ENCODE results near the gene CDC42SE2.

GRCh38 chr5:131367219-131367860 lies 103.5 kb downstream of the CDC42SE2 start:
- TF ChIP-seq POLR2AphosphoS5 (IDR thresholded peaks at IDR 0.05) (no peak), CTCF (IDR thresholded peaks at IDR 0.05) (no peak), POLR2A (IDR thresholded peaks at IDR 0.05) (no peak)
